Activated T-helper 1 cell treated with anti-CD3 and anti-CD28 coated beads, Interleukin-2, amount 50 U/mL, for 16 hours (primary cell): ENCODE measurements around the gene POMGNT1.

Experiments
- DNase-seq, 2 donors: peaks; one replicate each; pipeline ENCODE4 v3.0.0-alpha.2; 2020; ENCODE audit warnings: low read depth in 1 of 2, low spot score in 1 of 2

The POMGNT1 gene

GRCh38 chr1:46158312-46159281 lies 39.6 kb downstream of the POMGNT1 start:
- DNase-seq: no peak

- DNase-seq: no peak
These were observed 40.3 kb downstream of the POMGNT1 start for GRCh38 chr1:46157916-46158311.

DNA sequence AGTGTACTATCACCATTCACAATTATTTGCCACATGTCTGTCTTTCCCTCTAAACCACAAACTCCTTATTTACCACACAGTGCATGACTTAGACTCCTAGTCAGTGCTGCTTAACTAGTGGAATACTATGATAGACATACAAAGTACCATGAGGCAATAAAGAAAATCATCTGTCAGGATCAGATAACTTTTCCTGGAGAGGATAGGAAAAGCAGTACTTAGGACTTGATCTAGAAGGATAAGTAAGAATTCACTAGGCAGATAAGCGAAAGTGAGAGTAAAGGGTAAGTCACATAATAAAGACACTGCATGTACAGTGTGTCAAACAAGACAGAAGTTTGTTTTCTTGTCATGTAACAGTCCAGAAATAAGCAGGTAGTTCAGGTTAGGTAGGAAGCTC lies 44.5 kb downstream of the POMGNT1 start:
- DNase-seq: no peak

DNA sequence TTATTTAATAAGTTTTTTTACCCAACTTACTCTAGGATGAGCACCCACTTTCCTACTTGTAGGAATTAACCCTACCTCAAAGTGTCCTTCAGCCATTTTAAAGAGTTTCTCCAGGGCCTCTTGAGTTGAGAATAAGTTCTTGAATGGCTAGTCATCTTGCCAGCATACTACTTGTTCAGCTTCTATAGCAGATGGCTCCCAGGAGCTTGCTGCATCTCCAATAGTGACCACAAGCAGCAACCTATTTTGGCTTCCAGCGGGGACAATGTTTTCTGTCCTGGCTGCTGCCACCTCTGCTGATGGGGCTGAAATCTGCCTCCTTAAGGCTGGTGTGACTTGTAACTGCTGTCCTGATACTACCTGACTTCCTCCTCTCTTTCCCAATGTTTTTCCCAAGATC lies 45.0 kb downstream of the POMGNT1 start:
- DNase-seq: no peak

DNA sequence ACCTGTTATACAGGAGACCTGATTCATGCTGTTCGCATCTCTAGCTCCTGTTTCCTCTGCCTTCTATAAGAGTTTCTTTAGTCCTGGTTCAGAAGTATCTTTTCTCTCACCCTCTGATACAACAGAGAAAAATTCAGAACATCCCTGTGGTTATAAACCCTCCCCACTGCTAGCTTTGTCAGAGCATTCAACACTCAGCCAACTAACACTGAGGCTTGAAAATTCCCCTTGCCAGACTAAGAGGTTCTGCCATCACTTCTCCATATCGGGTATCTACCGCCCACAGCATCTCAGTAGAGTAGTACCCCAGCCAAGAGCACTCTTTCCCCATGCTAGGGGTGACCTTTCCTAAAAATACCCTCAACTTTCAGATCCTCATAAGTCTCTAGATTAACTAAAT lies 46.2 kb downstream of the POMGNT1 start:
- DNase-seq: no peak

GRCh38 chr1:46150085-46150484 lies 48.1 kb downstream of the POMGNT1 start:
- no peak for DNase-seq

DNA sequence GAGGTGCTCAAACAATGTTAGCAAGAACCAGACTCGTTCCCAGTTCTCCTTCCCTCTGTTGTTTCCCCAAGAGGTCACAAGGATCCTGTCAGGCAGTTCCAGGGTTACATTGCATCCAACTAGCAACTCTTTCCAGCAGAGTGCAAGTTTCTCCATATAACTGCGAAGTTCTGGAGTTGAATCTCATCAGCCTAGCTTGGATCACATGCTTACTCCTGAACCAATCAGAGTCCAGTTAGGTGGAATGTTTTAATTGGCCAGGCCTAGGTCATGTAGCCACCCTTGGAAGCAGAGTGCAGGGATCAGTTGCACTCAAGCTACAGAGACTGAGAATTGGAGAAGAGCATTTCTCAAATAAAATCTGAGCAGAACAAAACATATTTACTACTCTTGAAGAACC lies 49.9 kb downstream of the POMGNT1 start:
- no peak for DNase-seq
